Heart left ventricle (tissue), 16 donors: ENCODE data around the gene GRIN2C. TPM values are rescaled to one million over a fixed set of nuclear protein-coding genes. Genes with fewer than 3 reads are reported as not detected.
A peak's percentile ranks its signal among the peaks of the same experiment; 100 is the strongest.

Experiments
- ATAC-seq, 4 donors: fragments of 200-7000 bp; cut with Tn5 transposase; one replicate each; pipeline ENCODE4 v1.9.1; 2020 to 2022; ENCODE audit warnings: moderate library complexity in 4 of 4, mild to moderate bottlenecking in 3 of 4, moderate number of reproducible peaks in 1 of 4
- DNase-seq, 5 donors: peaks; one replicate each; pipeline ENCODE4 v3.0.0-alpha.2; 2020
- H3K27ac ChIP-seq, 12 donors: fragments of 200-600 bp; sonication (generic) in 4 of 12; one replicate each; pipeline versions ENCODE4 v1.5.0 to v1.8.0; 2016 to 2022; ENCODE audit warnings: mild to moderate bottlenecking in 2 of 12
- H3K27me3 ChIP-seq, 9 donors: fragments of 200-600 bp; sonication (generic) in 2 of 9; one replicate each; pipeline versions ENCODE4 v1.5.1 to v1.8.0; 2016 to 2022; ENCODE audit warnings: mild to moderate bottlenecking in 3 of 9
- H3K36me3 ChIP-seq, 9 donors: fragments of 200-600 bp; sonication (generic) in 2 of 9; one replicate each; pipeline versions ENCODE4 v1.5.0 to v1.8.0; 2018 to 2022; ENCODE audit warnings: mild to moderate bottlenecking in 2 of 9
- H3K4me1 ChIP-seq, 12 donors: fragments of 200-600 bp; sonication (generic) in 4 of 12; one replicate each; pipeline versions ENCODE4 v1.5.0 to v1.8.0; 2016 to 2022; ENCODE audit warnings: mild to moderate bottlenecking in 3 of 12
- H3K4me3 ChIP-seq, 12 donors: fragments of 200-600 bp; sonication (generic) in 4 of 12; one replicate each; pipeline versions ENCODE4 v1.5.0 to v1.8.0; 2017 to 2022; ENCODE audit warnings: mild to moderate bottlenecking in 9 of 12, moderate library complexity in 4 of 12
- H3K9me3 ChIP-seq, 12 donors: fragments of 200-600 bp; sonication (generic) in 4 of 12; one replicate each; pipeline versions ENCODE4 v1.5.0 to v1.8.0; 2016 to 2022; ENCODE audit warnings: mild to moderate bottlenecking in 1 of 12
- CTCF ChIP-seq, 12 donors: fragments of 200-600 bp; sonication (generic) in 4 of 12; IDR thresholded peaks; one replicate each; pipeline versions ENCODE4 v1.5.0 to v1.8.0; 2018 to 2022; ENCODE audit warnings: antibody characterized with exemption in 12 of 12, mild to moderate bottlenecking in 5 of 12
- POLR2A ChIP-seq, 2 donors: fragments of 450-650 bp; IDR thresholded peaks; one replicate each; pipeline ENCODE4 v1.6.1; 2017; ENCODE audit warnings: antibody characterized with exemption in 2 of 2, mild to moderate bottlenecking in 2 of 2, moderate library complexity in 2 of 2
- WGBS, 4 donors: extraction: QIAGEN DNeasy Blood & Tissue Kit in 2 of 4; methylation state at CpG; one replicate each; pipeline versions ENCODE4 v1.1.5 to v1.1.7; 2013 to 2018; 5-methylcytosine and 5-hydroxymethylcytosine counted together
- intact Hi-C, 10 donors: fragments of 100-400 bp; cut with DNase I; formaldehyde crosslinking; loops; one replicate each; pipeline versions ENCODE4 v1.11.1 to v1.14.2; 2022
- polyA plus RNA-seq, 2 donors: library from polyadenylated mRNA; stranded (reverse); fragments of 200-250 nt; gene quantifications; one replicate each; pipeline ENCODE4 v1.2.3, GENCODE V29; 2013
- total RNA-seq, 9 donors: library from RNA; depleted of rRNA in 2 of 9; stranded (reverse); fragments of >200 nt in 2 of 9; fragmentation: NEBNext Ultra II Directional in 3 of 9; extraction: Animal tissue kit (Norgen Biotek cat#: 25700) in 3 of 9; gene quantifications; one replicate each; pipeline versions ENCODE4 v1.1.0 to v1.2.4, GENCODE V29; 2016 to 2023
- donor health status: ischemic (EF 13 %, LVEDD 7.1; RV severe dilation, severe dysfunction).
- donor health status: healthy with polysubstance abuse.
- donor health status: DM: no; HTN: yes; CAD: no.
- donor health status: DM: no; HTN: no; CAD: no.
- donor health status: ischemic (EF 25% LVEDD 6.9; RV normal size, moderate dysfunction).
- donor health status: ischemic (EF 25% LVEDD 5.7; RV mildly dilated, moderate dysfunction).
- donor health status: healthy.
- donor health status: DM: yes; HTN: yes; CAD: no.
- donor health status: ischemic (EF 35%, LVEDD 5.7; RV mildly dilated, moderate dysfunction).
- donor health status: nonischemic (EF 11% LVEDD 7.7; RV severe dilation, severe dysfunction).
- donor health status: DM: yes; HTN: yes; CAD: no.
- donor health status: PGD.
- donor health status: ischemic (EF 29% LVEDD 5.4; RV normal size, mild dysfunction).
- donor health status: nonischemic (EF 23%, LVEDD 6.1; RV moderate dilation, normal function).

The GRIN2C gene
- total and polyA plus RNA-seq, 11 donors = 0.09 to 3.1 (median 0.40) TPM

- no peak for TF ChIP-seq POLR2A (IDR thresholded peaks at IDR 0.05)
- TF ChIP-seq CTCF (IDR thresholded peaks at IDR 0.05) = no peak
- Histone ChIP-seq H3K4me1 (peaks cover 4 to 17% (median 8%) of the 10 kb centered on the region in 12 donors), H3K4me3 (no peak overlapping the region), H3K27ac (no peak overlapping the region), H3K36me3 (peaks cover 0 to 3% (median 0%) of the 10 kb centered on the region in 9 donors), H3K27me3 (peaks cover 0 to 12% (median 4%) of the 10 kb centered on the region in 9 donors), H3K9me3 (no peaks in the 10 kb centered on the region)
- DNase-seq = no peak
- intact Hi-C loops = loop anchor here in 6 of 10 donors (5.0 to 10.0 kb wide), 3 partner anchors 124 to 212 kb away; no protein-coding TSS in a partner anchor
- ATAC-seq = no peak
- 79 to 83% (median 81%) methylated on average over 16 to 19 of the region's 19 CpGs for WGBS, 4 donors
Measured at GRCh38 chr17:74866198-74866835, 6.6 kb upstream of the GRIN2C start.

- Histone ChIP-seq H3K4me1 (peaks cover 8 to 21% (median 12%) of the 10 kb centered on the region in 12 donors), H3K27ac (no peak overlapping the region), H3K9me3 (no peaks in the 10 kb centered on the region), H3K4me3 (no peak overlapping the region), H3K36me3 (peaks cover 0 to 3% (median 0%) of the 10 kb centered on the region in 9 donors), H3K27me3 (peaks cover 5 to 18% (median 11%) of the 10 kb centered on the region in 9 donors)
- intact Hi-C loops = loop anchor here (1.0 to 10.0 kb wide), 7 partner anchors 74 to 211 kb away; no protein-coding TSS in a partner anchor
- ATAC-seq (no peak), DNase-seq (no peak)
- no peak for TF ChIP-seq CTCF (IDR thresholded peaks at IDR 0.05)
- no peak for TF ChIP-seq POLR2A (IDR thresholded peaks at IDR 0.05)
- 79 to 83% (median 81%) methylated on average over 18 to 19 of the region's 19 CpGs for WGBS, 4 donors
Measured at GRCh38 chr17:74865504-74866197, 6.0 kb upstream of the GRIN2C start.

- intact Hi-C loops = loop anchor here (1.0 to 10.0 kb wide), 7 partner anchors 74 to 210 kb away; no protein-coding TSS in a partner anchor
- 22 to 25% (median 23%) methylated on average over 10 to 11 of the region's 11 CpGs for WGBS, 4 donors
- TF ChIP-seq POLR2A (IDR thresholded peaks at IDR 0.05) (no peak), CTCF (IDR thresholded peaks at IDR 0.05) (peak; percentile 90 to 98 (median 96))
Measured at GRCh38 chr17:74864866-74865395, 5.2 kb upstream of the GRIN2C start.

More at GRCh38 chr17:74864866-74865395, 5.2 kb upstream of the GRIN2C start:
- Histone ChIP-seq H3K4me3 (no peak overlapping the region), H3K9me3 (no peaks in the 10 kb centered on the region), H3K4me1 (peaks cover 8 to 29% (median 17%) of the 10 kb centered on the region in 12 donors), H3K27me3 (peaks cover 13 to 26% (median 18%) of the 10 kb centered on the region in 9 donors), H3K27ac (no peak overlapping the region), H3K36me3 (peaks cover 0 to 3% (median 0%) of the 10 kb centered on the region in 9 donors)
- DNase-seq = peak; percentile 65 to 85 (median 75)
- ATAC-seq = peak in 3 of 4 donors; percentile 54 to 77 (median 64)
